RWPE1 (cell line): ENCODE results near the gene GBF1.
"Not testable (repeated sequence)": the region's sequence is repeated elsewhere in the genome, so short reads cannot be mapped to it uniquely, and the experiment has no call there.

Experiments used
- CTCF ChIA-PET: fragments of 350-600 bp; sonication (Branson Sonifier 250); formaldehyde crosslinking; extraction: SDS; loops from one replicate; lab custom pipeline; 2021; lab: Yijun Ruan, JAX
- POLR2A ChIA-PET: fragments of 400-600 bp; formaldehyde crosslinking; extraction: SDS; loops from one replicate; lab custom pipeline; 2020; ENCODE audit warnings: antibody characterized with exemption; ENCODE audit not compliant: low non-redundant PET; lab: Yijun Ruan, JAX
- DNase-seq: peaks from one replicate; pipeline ENCODE4 v3.0.0; 2012; ENCODE audit warnings: low spot score
- H3K27ac ChIP-seq: fragments of 450-650 bp; 2 replicates; pipeline ENCODE4 v1.5.1; 2017
- CTCF ChIP-seq: fragments of 450-650 bp; conservative IDR thresholded peaks from 2 replicates; pipeline ENCODE4 v1.5.1; 2017; ENCODE audit warnings: low read depth, mild to moderate bottlenecking

Gene GBF1

GRCh38 chr10:102245932-102246251, 560 bp downstream of the GBF1 start:
- H3K27ac ChIP-seq, result peak overlapping the region; percentile 84
- DNase-seq, result no peak
- no peak for TF ChIP-seq CTCF
- ChIA-PET CTCF (interaction anchor here (0.7 to 1.4 kb wide), 2 partner anchors 9 to 15 kb away, joined by 3 read pairs; no protein-coding TSS in a partner anchor), POLR2A (interaction anchor here (0.5 kb wide), 1 partner anchor 348 kb away, joined by 3 read pairs; no protein-coding TSS in a partner anchor)

GRCh38 chr10:102246261-102246660, 929 bp downstream of the GBF1 start:
- POLR2A ChIA-PET, result no interaction called here
- CTCF ChIA-PET, result interaction anchor here (0.6 to 1.4 kb wide), 3 partner anchors 9 to 327 kb away, joined by 3 to 4 read pairs (median 3); no protein-coding TSS in a partner anchor
- H3K27ac ChIP-seq, result no peak overlapping the region
- no peak for TF ChIP-seq CTCF
- no peak for DNase-seq

GRCh38 chr10:102247734-102248133, 2.4 kb downstream of the GBF1 start:
- POLR2A ChIA-PET, result no interaction called here
- CTCF ChIA-PET, result interaction anchor here (0.6 to 1.4 kb wide), 2 partner anchors 17 to 134 kb away, joined by 5 to 6 read pairs; no protein-coding TSS in a partner anchor
- no peak for DNase-seq
- TF ChIP-seq CTCF, result no peak
- H3K27ac ChIP-seq, result no peak overlapping the region

GRCh38 chr10:102252508-102252907, 7.2 kb downstream of the GBF1 start:
- CTCF ChIA-PET, result interaction anchor here (0.6 to 0.7 kb wide), 5 partner anchors 20 to 461 kb away, joined by 3 to 5 read pairs (median 3); no protein-coding TSS in a partner anchor
- H3K27ac ChIP-seq, POLR2A ChIA-PET, DNase-seq: not testable (repeated sequence)

GRCh38 chr10:102254426-102254825, 9.1 kb downstream of the GBF1 start:
- no peak for DNase-seq
- POLR2A ChIA-PET, result no interaction called here
- CTCF ChIA-PET, result interaction anchor here (0.8 to 1.3 kb wide), 3 partner anchors 42 to 98 kb away, joined by 3 read pairs; no protein-coding TSS in a partner anchor
- TF ChIP-seq CTCF, result no peak
- H3K27ac ChIP-seq, result no peak overlapping the region

GRCh38 chr10:102255404-102255803, 10.1 kb downstream of the GBF1 start:
- no peak for DNase-seq
- POLR2A ChIA-PET, result no interaction called here
- CTCF ChIA-PET, result interaction anchor here (0.8 kb wide), 1 partner anchor 41 kb away, joined by 3 read pairs; no protein-coding TSS in a partner anchor
- H3K27ac ChIP-seq, result no peak overlapping the region
- TF ChIP-seq CTCF, result no peak

GRCh38 chr10:102261196-102261595, 15.9 kb downstream of the GBF1 start:
- POLR2A ChIA-PET, result no interaction called here

More at GRCh38 chr10:102261196-102261595, 15.9 kb downstream of the GBF1 start:
- no peak for TF ChIP-seq CTCF
- H3K27ac ChIP-seq, result no peak overlapping the region
- CTCF ChIA-PET, result interaction anchor here (0.6 kb wide), 1 partner anchor 460 kb away, joined by 3 read pairs; no protein-coding TSS in a partner anchor
- DNase-seq, result no peak
